AG20443 (cell line): ENCODE measurements around the gene MDC1.
A peak's percentile ranks its signal among the peaks of the same experiment; 100 is the strongest.

Experiments
- DNase-seq: peaks from one replicate; pipeline ENCODE4 v3.0.0; 2012; ENCODE audit warnings: low spot score, mixed read lengths

The MDC1 gene

DNA sequence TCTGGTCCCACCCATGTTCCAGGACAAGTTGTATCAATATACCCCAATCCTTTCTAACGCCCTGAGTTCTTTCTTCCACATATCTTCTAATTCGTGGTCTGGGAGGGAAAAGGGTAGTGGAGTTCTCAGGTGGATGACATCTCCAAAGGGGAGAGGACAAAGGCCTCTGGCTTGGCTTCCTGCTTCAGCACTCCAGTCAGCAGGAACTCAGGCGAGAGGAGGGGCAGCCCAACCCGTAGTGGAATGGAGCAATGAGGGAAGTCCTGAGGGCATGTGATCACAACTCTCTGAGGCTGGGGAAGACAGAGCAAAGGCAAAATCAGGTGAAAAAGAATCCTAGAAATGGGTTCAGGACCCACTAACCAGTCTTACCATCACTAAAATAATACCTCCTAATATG, 16.7 kb downstream of the MDC1 start:
- DNase-seq, result no peak

DNA sequence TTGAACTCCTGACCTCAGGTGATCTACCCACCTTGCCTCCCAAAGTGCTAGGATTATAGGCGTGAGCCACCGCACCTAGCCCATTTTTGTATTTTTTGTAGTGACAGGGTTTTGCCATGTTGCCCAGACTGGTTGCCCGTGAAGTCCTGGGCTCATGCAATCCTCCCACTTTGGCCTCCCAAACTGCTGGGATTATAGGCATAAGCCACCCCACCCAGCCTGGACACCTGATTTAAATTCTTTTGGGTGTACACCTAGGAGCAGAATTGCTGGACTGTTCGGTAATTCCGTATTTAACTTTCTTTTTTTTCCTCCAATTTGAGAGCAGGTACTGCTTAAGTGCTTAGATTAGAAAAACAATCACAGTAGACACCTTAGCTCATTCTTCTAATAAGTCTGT, 20.6 kb downstream of the MDC1 start:
- no peak for DNase-seq

DNA sequence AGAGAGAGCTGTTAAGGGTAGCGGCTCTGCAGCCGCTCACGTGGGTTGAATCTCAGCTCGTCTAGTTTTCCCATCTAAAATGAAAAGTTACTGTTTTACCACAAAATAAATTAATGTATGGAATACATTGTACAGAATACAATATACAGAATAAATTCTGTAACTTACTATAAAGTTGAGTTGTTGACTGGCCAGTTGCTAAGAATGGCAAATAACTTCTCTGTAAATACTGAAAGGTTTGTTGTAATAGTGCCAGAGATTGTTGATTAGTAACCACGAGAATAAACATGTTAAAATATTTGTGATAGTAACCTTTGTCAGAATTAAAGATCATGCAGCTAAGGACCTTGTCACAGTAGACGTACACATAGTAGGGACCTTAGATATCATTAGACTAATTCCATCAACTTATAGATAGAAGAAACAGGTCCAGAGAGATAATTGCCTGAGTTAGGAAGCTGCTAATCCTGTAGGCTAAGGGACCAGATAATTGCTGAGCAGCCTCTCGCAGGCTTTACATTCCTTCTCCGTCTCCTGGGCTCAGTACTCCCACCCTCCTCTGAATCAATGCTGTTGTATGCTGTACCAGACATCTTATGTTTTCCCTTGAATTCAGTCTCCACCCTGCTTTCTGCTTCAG, 25.8 kb downstream of the MDC1 start:
- DNase-seq, result no peak

DNA sequence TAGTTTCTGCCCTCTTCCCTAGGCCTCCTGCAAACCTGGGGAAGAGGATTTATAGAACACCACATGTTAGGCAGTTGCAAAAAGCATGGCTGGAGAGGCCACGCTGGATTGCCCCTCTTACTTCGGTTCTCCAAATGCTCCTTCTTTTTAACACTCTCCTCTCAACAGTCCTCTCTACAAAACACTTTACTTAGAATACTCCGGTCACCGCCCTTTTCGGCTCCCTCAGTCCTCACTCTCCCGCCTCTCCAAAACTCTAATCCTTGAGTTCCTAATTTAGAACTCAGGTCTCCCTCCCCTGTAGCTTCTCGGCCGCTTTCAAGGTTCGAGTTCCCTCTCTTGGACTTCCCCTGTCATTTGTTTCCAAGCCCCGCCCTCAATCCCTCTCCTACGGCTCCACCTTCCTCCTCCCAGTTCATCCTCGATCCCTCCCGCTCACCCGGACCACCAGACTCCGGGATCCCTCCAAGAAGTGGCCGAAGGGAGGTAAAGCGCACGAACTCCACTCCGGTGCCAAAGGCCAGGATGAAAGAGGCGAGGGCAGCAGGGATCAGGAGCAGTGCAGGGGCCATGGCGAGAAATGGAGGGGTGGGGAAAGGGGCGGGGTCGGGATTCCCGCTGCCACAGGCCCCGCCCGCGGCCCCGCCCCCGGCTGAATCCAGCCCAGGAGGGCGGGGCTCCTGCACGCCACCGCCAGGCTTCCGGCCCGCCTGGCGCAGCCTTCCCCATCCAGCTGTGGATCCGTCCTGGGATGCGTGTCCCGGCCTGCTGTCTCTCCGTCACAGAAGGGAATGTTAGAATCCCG, 26.5 kb downstream of the MDC1 start, which contains the start of gene NRM:
Gene NRM (minus strand): TSS at position 582 of the 805 bp plus-strand sequence. CDS start 10 bp downstream, at position 572.
- DNase-seq, result peak; percentile 94

DNA sequence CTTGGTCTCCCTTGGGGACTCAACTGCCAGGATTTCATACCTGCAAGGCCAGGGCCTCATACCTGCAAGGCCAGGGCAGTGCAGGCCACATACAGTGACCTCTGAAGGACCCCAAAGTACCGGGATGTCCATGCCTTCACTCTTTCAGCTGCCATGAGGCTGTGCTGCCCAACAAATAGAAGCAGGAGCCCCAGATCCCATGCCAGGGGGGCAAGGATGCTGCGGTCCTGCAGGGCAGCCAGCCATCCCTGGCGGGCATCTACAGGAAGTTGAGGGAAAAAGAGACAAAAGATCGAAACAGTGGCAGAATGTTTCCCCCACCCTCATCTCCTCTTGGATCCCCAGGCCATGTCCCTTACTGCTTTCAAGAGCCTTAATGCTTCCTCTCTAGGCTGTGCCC, 27.1 kb downstream of the MDC1 start:
- no peak for DNase-seq

DNA sequence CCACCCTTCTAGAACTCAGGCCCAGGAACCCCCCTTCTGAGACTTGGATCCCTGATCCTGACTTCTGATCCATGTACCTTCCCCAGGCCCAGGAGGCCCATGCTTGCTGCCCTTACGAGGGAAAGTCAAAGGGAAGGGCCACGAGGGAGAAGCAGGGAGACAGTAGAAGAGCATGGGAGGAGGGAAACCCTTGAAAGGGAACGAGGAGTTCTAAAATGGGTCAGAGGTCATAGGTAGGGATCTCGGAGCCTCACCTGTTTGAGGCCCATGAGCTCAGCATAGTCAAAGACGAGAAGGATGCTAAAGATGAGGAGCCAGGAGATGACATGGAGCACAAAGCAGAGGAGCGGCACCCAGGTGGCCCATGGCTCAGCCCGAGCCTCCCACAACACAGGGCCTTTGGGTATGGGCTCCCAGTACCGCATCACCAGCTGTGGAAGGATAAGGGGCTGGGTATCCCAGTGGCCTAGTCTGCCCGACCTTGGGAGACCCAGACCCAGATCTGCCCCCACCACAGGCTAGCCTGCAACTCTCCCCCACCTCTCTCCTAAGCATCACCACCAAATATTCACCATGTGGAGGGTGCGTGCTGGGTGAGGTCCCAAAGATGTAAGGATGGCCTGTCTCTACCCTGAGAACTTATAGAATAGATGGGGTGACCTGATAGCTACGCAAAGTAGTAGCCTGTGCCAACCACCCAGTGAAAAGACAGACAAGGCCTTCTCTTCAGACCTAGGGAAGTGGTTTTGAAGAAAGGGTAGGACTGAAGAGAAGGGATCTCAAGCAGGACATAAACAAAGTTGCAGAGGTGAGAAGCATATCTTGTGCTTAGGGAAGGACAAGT, 27.8 kb downstream of the MDC1 start:
- DNase-seq, result no peak

DNA sequence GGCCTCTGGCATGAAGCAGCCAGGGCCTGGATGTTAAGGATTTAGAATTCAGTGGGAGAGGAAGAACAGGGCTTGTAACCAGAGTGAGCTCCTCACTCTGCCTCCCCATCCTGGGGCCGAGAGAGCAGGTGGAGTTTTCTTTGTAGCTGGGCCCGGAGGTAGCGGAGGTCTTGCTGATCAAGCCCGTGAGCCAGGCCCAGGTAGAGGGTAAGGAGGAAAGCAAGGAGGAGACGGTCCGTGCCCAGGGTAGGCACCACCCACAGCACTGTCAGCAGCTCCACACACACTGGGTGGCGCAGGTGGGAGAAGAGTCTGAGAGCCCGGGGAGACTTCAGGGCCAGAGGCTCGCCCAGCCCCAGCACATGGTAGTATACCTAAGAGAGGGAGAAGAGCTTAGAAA, 28.5 kb downstream of the MDC1 start:
- DNase-seq, result no peak

DNA sequence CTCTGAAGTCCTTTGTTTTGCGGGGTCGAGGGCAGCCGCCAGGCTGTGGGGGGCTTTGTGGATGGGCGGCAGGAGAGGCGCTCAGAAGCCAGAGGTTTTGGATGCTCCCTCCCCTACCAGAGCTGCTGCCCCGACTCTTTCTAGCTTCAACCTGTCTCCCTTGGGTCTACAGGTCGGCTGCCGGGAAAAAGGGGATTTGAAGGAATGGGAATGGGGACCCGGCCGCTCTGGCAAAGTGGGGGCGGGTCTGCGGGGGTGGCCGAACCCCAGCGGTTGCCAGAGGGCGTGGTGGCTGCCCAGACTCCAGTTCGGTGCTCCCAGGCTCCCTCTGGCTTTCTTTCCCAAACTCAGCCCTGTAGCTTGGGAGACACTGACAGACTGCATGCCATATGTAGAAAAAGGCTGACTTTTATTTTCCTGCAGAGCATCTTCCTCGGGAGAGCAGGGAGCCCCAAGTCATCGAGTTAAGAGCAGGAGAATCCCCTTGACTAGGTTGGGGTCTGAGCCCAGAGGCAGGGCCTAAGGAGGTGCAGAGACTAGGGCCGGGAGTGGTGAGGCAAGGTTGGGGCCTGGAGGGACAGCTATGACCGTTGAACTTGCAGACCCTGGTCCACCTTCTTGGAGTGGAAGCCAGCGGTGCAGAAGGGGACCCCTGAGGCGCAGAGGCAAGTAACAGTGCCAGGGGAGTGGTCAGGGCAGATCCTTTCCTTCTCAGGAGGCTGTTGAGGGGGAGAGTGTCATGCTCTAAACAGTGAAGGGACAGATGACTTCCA, 29.2 kb downstream of the MDC1 start:
- peak; percentile 52 for DNase-seq

DNA sequence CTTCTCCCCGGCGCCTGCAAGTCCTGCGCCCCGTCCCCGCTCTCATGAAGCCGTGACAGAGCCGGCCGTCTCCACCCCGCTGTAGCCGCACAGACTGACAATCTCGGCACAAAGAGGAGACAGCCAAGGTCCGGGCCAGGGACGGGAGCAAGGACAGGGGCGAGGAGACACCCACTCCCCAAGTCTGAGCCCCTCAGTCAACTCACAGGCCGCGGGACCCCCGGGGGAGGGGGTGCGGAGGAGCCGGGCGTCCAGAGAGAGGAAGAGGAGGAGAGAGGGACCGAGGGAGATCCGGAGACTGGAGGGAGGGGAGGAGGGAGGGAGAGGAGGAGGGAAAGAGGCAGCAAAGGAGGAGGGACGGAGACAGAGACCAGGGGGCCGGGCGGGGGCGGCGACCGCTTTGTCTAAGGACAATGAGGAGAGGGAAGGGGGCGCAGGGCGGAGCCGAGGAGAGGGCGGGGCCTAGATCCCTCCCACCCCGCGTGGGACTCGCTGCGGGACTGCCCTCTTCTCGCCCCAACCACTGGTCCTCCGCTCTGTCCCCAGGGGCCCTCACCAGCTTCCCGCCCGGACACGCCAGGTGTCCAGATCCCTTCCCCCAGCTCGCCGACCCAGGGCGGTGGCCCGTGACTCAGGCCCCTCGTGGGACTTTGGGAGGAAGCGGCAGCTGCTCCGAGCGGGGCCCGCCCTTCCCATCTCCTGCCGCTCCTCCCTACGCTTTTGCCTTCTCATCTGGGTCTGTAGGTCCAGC, 30.0 kb downstream of the MDC1 start:
- peak; percentile 92 for DNase-seq

DNA sequence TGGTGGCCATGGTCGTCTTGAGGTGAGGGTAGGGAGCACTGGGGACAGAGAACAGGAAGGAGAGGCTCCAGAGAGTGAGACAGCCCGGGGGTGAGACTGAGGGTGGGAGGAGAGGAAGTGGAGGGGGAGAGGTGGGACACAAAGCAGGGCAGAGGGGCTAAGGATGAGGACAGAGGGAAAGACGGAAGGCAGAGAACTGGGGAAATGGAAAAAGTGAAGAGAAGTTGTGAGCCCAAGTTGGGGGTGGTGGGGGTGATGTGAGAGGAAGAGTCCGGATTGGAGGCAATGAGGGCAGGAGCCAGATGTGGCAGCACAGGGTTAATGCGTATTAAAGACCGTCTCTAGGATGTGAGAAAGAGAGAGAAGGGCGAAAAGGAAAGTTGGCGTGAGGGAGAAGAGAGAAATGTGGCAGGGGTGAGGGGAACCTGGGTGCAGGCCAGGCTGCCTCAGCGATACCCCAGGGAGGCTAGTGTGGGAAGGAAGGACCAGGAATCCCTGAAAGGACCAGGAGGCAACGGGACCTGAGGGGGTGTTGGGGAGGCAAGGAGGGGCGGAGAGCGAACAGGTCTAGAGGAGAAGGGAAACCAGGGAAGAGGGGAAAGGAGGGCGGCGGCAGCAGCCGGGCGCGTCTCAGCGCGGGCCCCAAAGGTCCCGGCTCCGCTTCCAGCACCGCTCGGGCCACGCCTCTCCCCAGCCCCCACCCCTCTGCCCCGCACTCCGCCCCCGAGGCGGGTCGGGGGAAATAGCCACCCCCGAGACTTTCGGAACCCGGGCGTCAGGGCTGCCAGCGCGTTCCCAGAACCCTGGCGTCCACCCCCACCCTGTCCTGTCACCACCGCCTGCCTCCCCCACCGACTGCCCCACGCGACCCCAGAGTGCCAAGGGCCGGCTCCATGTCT, 30.8 kb downstream of the MDC1 start, which contains the start of gene PPP1R18:
Gene PPP1R18 (minus strand): TSS at position 637 of the 899 bp plus-strand sequence. CDS start 627 bp downstream, at position 10.
- peak; percentile 80 for DNase-seq

DNA sequence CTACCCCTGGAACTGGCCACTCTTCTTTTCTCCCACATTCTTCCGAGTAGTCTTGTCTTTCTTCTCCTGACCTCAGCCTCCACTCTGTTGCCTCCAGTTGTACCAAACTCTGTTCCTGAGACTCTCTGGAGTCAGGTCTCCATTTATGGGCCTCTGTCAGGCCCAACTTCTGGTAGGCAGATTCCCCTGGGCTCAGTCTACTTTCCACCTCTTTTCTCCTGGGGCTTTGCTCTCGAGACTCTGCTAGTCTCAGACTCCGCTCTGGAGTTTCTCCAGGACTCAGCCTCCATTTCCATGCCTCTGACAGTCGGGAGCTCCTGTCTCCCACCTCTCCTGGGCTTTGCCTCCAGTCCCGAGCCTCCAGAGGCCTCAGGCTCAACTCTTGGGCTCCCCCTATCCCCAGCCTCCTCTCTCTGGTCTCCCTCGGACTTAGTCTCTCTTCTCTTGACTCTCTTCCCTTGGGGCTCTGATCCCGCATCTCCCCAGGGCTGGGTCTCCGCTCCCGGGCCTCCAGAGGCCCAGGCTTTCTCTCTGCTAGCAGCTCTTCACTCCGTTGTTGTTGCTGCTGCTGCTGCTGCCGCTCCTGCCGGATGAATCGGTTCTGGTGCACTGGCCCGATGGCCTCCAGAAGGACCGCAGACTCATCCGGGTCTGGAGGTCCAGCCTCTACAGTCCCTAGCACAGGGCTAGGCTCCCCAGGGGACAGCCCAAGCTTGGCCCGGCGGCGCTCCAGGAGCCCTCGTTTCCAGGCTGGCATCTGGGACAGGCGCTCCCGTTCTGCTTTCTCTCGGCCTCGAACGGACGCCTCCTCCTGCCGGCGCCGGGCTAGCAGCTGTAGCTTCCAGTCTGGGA, 31.7 kb downstream of the MDC1 start:
- no peak for DNase-seq

DNA sequence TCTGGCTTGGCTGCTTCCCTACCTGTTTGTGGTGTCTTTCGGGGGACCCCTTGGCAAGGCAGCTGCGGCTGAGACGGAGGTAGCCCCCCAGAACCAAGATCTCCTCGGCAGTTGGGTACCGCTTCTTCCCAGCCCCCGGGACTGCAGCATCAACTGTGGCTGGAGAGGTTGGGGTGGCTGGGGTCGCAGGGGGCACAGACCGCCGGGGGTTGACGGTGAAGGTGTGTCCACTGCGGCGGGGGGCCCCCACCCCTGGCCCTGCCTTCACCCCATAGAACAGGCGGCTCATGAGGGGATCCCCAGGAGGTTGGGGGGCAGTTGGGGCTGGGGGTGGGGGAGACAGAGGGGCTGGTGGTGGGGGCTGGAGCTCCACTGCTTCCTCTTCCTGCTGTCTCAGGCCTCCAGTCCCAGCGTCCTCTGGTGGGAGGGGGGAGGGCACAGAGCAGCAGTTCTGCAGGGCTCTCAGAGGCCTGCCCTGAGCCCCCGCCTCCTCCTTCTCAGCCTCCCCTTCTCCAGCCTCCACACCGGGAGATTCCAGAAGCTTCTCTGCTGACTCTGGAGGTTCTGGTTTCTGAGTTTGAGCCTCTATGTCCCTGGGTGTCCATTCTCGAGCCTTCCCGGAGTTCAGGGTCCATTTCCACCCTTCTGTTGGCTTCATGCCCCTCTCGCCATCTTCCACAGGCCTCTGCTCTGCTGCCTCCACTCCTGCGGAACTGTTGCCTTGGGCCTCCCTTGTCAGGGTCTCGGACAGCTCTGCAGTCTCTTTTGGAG, 32.5 kb downstream of the MDC1 start:
- DNase-seq, result peak; percentile 32

DNA sequence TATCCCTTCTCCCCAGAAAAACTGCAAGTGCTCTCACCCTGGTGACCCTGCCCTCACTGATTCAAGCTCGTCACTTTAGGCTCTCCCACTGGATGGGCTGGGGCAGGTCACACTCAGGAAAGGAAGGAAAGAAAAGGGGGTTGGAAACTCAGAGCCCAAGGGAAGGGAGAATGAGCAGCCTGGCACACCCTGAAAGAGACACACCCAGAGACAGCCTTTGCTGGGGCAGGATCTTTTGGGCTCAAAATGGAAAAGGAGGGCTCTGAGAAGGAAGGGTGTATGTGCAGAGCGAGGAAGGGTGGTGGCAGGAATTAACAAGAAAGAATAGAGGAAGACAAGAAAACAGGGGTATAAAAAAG, 33.1 kb downstream of the MDC1 start:
- no peak for DNase-seq

DNA sequence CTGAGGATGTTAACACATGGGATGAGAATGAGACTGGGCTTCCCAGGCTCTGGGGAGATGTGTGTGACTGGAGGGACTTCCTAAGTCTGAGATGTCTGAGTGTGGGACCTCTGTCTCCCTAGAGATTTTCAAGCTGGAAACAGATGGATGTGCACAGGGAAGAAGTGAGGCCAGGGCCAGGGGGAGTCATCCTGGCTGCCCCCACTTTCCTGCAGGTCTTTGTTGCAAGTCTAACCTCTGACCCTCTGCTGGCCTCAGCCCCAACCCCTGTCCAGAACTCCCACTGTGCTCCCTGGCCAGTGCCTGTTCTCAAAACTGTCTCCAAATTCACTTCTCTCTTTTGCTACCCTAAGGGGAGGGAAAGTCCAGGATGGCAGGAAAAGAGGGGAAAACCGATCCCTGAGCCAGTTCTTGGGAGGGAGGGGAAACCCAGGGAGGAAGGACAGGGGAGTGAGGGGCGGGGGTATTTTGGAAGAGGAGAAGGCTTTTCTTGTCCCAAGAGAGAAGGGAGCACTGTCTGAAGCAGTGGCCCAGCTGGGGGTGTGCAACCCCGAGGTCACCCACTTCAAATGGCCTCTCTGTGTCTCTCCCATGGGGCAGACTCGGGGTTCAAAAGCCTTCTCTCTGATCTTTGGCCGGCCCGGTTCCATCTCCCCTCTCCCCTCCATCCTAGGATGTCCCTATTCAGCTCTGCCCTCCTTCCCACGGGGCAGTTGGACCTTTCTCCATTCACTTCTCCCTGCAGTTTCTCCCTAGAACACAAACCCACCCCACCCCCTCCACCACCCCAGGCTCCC, 33.7 kb downstream of the MDC1 start:
- DNase-seq, result no peak

DNA sequence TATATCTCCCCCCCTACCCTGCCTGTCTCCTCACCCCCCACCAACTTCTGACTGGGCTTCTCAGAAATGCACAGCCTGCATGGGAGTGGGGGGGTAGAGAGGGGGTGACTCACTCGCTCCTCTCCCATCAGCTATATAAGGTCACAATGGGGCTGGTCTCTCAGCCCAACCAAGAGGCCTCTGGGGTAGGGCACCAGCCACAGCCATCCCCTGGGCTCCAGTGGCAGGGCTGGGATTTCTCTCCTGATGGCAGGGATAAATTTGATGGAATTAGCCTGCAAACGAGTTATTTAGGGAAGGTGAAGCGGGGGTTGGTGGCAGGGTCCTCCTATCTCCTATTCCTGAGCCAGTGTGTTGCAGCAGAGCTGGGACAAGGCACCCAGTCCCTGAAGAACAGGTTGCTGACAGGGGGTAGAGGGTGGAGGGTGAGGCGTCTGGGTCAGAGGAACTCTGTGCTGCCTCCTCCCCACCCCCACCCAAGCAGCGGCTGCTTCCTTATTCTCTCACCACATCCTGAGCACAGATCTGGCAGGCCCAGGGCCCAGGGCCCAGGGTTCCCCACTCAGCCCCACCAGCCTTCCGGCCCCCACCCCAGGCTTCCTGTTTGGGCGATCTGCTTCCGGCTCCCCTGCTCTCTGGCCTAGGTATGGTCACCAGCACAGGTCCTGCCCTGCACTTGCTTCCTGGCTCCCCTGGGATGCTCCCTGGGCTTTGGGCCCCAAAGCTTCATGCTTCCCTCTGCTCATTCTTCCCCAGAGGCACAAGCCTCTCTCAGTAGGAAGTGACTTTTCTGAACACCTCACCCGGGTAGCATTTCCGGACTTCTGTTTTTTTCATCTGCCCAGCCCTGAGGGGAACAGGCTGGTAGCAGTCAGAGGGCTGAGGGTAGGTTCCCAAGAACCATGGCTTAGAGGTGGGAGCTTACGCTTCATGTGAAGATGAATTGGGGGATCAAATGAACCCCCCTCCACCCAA, 34.7 kb downstream of the MDC1 start:
- DNase-seq, result peak; percentile 73

DNA sequence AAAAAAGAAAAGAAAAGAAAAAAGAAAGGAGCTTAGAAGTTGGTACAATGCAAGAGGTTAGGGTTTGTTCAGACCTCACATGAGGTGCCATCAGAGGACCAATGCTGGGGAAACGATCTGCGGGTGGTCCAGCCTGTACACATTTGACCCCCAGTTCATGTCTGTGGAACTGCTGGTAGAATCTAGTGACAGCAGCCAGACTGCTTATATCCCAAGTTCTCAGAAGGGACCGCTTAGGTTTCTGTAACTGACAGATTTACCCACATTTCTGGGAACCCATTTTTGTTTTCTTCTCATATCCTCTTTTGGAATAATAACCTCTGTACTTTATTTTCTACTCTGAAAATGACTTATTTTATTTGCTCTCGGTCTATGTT, 35.3 kb downstream of the MDC1 start:
- DNase-seq, result no peak
